GM12878 (cell line): Measurements from ENCODE around the gene NAT8. TPM values are rescaled to one million over a fixed set of nuclear protein-coding genes. Genes with fewer than 3 reads are reported as not detected.
"Not testable (repeated sequence)": the region's sequence is repeated elsewhere in the genome, so short reads cannot be mapped to it uniquely, and the experiment has no call there.

ENCODE experiments used
- ATAC-seq: fragments of 200-7000 bp; cut with Tn5 transposase; 3 replicates; pipeline ENCODE4 v1.9.1; 2020; ENCODE audit warnings: mild to moderate bottlenecking, moderate library complexity
- BruUV-seq: library from RNA; stranded (reverse); fragments of 400-500 nt; replicated peaks from 2 replicates; lab custom pipeline; 2021; lab: Mats Ljungman, UMichigan
- CTCF ChIA-PET: fragments of 300-600 bp; sonication (Branson Sonifier 250); formaldehyde crosslinking; extraction: SDS; loops from one replicate; lab custom pipeline; 2021; ENCODE audit warnings: inconsistent platforms; lab: Yijun Ruan, JAX
- POLR2A ChIA-PET: fragments of 350-600 bp; formaldehyde crosslinking; extraction: SDS; loops from one replicate; lab custom pipeline; 2021; ENCODE audit warnings: inconsistent platforms; lab: Charles Lee
- RAD21 ChIA-PET: fragments of 300-600 bp; sonication (Branson Sonifier 250); formaldehyde crosslinking; loops from one replicate; lab custom pipeline; 2023; ENCODE audit warnings: antibody characterized with exemption; ENCODE audit not compliant: unreplicated experiment; lab: Charles Lee
- SMC1A ChIA-PET: fragments of 300-600 bp; sonication (Branson Sonifier 250); formaldehyde crosslinking; loops from one replicate; lab custom pipeline; 2023; ENCODE audit not compliant: unreplicated experiment, uncharacterized antibody; lab: Charles Lee
- DNase-seq: peaks from one replicate; pipeline ENCODE4 v3.0.0-alpha.2; 2011; ENCODE audit warnings: low read depth, low spot score
- FAIRE-seq: peaks from 3 replicates; lab custom pipeline; 2011; peaks lifted over from hg19 to GRCh38; lab: Jason Lieb, UNC
- H2AFZ ChIP-seq: 2 replicates; pipeline ENCODE4 v1.6.0; 2011; ENCODE audit warnings: low read depth, low read length, control low read depth; ENCODE audit not compliant: control insufficient read depth
- H3K27ac ChIP-seq: 2 replicates; pipeline ENCODE4 v1.5.1; 2011; ENCODE audit warnings: control low read depth; ENCODE audit not compliant: control insufficient read depth, insufficient read depth
- H3K27me3 ChIP-seq, 2 experiments: replicated peaks in 1 of 2; 2 replicates each; pipeline versions ENCODE4 v1.6.0 to v1.6.1; 2011; ENCODE audit warnings: low read length in 1 of 2; ENCODE audit not compliant: control insufficient read depth in 2 of 2, insufficient read depth in 2 of 2
- H3K36me3 ChIP-seq, 2 experiments: 2 replicates each; pipeline ENCODE4 v1.5.1; 2011; ENCODE audit warnings: low read length in 1 of 2; ENCODE audit not compliant: control insufficient read depth in 2 of 2, insufficient read depth in 2 of 2
- H3K4me1 ChIP-seq: 2 replicates; pipeline ENCODE4 v1.6.1; 2011; ENCODE audit warnings: mild to moderate bottlenecking, low read length, moderate library complexity, mixed read lengths; ENCODE audit not compliant: control insufficient read depth, insufficient read depth
- H3K4me2 ChIP-seq: 2 replicates; pipeline ENCODE4 v1.6.0; 2011; ENCODE audit warnings: control low read depth; ENCODE audit not compliant: control insufficient read depth, insufficient read depth
- H3K4me3 ChIP-seq: fragments of 200-600 bp; sonication (generic); 2 replicates; pipeline ENCODE4 v1.5.1; 2016
- H3K79me2 ChIP-seq: 2 replicates; pipeline ENCODE4 v1.6.0; 2011; ENCODE audit warnings: low read length; ENCODE audit not compliant: control insufficient read depth, insufficient read depth
- H3K9ac ChIP-seq: 2 replicates; pipeline ENCODE4 v1.8.0; 2011; ENCODE audit warnings: low read length, control low read depth, mixed read lengths; ENCODE audit not compliant: control insufficient read depth, insufficient read depth
- H3K9me3 ChIP-seq: replicated peaks from 3 replicates; pipeline ENCODE4 v1.5.1; 2011; ENCODE audit warnings: mild to moderate bottlenecking, low read length; ENCODE audit not compliant: control insufficient read depth, insufficient read depth
- H4K20me1 ChIP-seq: 2 replicates; pipeline ENCODE4 v1.6.0; 2011; ENCODE audit not compliant: control insufficient read depth, insufficient read depth
- RAD21 ChIP-seq: IDR thresholded peaks from 2 replicates; pipeline ENCODE4 v1.6.1; 2011; ENCODE audit warnings: mild to moderate bottlenecking, low read depth, low read length, moderate library complexity; ENCODE audit not compliant: insufficient read depth
- SMC3 ChIP-seq: IDR thresholded peaks from 2 replicates; pipeline ENCODE4 v1.6.1; 2011; ENCODE audit warnings: low read length, improper control_type of control experiment, borderline replicate concordance
- WGBS: methylation state at CpG from one replicate; pipeline ENCODE4 v1.1.6; 2016; ENCODE audit warnings: low lambda C conversion rate; ENCODE audit not compliant: insufficient replicate concordance, insufficient coverage; ENCODE audit errors: missing lambda C conversion rate; 5-methylcytosine and 5-hydroxymethylcytosine counted together
- in situ Hi-C: fragments of 300-500 bp; cut with MboI; formaldehyde crosslinking; loops from 9 replicates; pipeline ENCODE4 v1.14.3; 2018; ENCODE audit warnings: mixed read lengths
- intact Hi-C: fragments of 100-400 bp; cut with micrococcal nuclease; formaldehyde crosslinking; loops from one replicate; pipeline ENCODE4 v1.14.2; 2022; ENCODE audit not compliant: unreplicated experiment
- polyA plus RNA-seq, 11 experiments: library from polyadenylated mRNA; depleted of rRNA in 4 of 11; unstranded in 6 of 11; stranded (reverse) in 5 of 11; fragments of >200 nt; fragmentation: Nextera tagmentation in 4 of 11; fragmentation: Illumina TruSeq in 1 of 11; extraction: Ambion mirVana in 4 of 11; extraction: Trizol in 1 of 11; gene quantifications; 1 replicate in 1 of 11; 2 replicates in 10 of 11; pipeline versions ENCODE4 v1.2.1 to v1.2.3, GENCODE V29; 2011 to 2016; ENCODE audit warnings: inconsistent platforms in 2 of 11, missing spikeins in 2 of 11, low read depth in 1 of 11
- total RNA-seq, 4 experiments: library from RNA; depleted of rRNA in 3 of 4; stranded (reverse); fragments of >200 nt in 3 of 4; fragmentation: Illumina TruSeq in 1 of 4; extraction: Trizol in 1 of 4; gene quantifications; 2 replicates each; pipeline versions ENCODE4 v1.2.1 to v1.2.3, GENCODE V29; 2013 to 2021
- TF ChIP-seq, protein P1 (sequence below), 3 experiments: IDR thresholded peaks in 2 of 3; conservative IDR thresholded peaks in 1 of 3; 2 replicates each; pipeline ENCODE4 v1.5.1; 2011; ENCODE audit warnings: low read depth in 3 of 3, low read length in 3 of 3, mild to moderate bottlenecking in 3 of 3, control low read depth in 2 of 3, moderate library complexity in 2 of 3, inconsistent platforms in 1 of 3, mixed read lengths in 1 of 3; ENCODE audit not compliant: control insufficient read depth in 2 of 3, insufficient read depth in 1 of 3; ENCODE audit errors: extremely low read depth in 1 of 3

Gene NAT8
- total and polyA plus RNA-seq, 10 of the 15 experiments (the other 5 are each of a cell fraction or from before 2014, with no cell fraction given) = not detected

DNA sequence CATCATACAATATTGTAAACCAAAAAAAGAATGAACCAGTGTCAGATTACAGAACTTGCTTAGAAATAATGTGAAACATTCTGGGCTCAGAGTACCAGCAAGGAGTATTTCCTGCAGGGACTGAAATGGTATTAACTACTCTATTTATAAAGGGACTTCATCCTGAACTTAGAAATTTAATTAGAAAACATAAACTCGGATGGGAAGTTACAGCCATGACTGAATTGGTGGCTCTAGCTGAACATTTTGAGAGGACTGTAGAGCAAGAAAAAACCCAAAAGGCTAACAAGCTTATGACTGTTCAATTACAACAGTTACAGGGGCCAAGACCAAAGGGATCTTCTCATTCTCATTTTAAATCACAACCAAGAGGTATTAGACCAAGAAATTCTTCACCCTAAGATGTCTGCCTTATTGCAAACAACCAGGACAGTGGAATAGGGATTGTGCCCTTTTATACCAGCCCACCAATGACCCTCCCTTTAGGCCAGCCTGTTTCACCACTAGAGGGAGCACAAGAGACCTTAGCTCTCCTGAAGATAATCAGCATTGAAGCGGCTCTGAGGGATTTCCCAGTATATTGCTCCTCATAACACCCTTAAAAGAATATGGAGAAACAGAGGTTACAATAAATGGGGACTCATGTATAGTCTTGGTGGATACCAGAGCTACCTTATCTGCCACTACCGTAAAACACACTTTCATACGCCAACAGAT, 48.3 kb upstream of the NAT8 start:
- in situ Hi-C loops, H4K20me1 ChIP-seq, H2AFZ ChIP-seq, BruUV-seq, DNase-seq, H3K27me3 ChIP-seq, H3K4me2 ChIP-seq, H3K27ac ChIP-seq, POLR2A ChIA-PET, H3K9me3 ChIP-seq, H3K79me2 ChIP-seq, intact Hi-C loops, H3K4me3 ChIP-seq, H3K9ac ChIP-seq, RAD21 ChIA-PET, H3K36me3 ChIP-seq, H3K4me1 ChIP-seq: not testable (repeated sequence)
- TF ChIP-seq SMC3 (peak; percentile 32; the same call in 1 of the 2 replicates), RAD21 (peak; percentile 29)
- TF ChIP-seq, protein P1, sequence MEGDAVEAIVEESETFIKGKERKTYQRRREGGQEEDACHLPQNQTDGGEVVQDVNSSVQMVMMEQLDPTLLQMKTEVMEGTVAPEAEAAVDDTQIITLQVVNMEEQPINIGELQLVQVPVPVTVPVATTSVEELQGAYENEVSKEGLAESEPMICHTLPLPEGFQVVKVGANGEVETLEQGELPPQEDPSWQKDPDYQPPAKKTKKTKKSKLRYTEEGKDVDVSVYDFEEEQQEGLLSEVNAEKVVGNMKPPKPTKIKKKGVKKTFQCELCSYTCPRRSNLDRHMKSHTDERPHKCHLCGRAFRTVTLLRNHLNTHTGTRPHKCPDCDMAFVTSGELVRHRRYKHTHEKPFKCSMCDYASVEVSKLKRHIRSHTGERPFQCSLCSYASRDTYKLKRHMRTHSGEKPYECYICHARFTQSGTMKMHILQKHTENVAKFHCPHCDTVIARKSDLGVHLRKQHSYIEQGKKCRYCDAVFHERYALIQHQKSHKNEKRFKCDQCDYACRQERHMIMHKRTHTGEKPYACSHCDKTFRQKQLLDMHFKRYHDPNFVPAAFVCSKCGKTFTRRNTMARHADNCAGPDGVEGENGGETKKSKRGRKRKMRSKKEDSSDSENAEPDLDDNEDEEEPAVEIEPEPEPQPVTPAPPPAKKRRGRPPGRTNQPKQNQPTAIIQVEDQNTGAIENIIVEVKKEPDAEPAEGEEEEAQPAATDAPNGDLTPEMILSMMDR (IDR thresholded peaks at IDR 0.05 in 2 of 3, conservative IDR thresholded peaks at IDR 0.05 in 1 of 3; ENCODE audit: control insufficient read depth in 2 of 3, extremely low read depth in 1 of 3, insufficient read depth in 1 of 3, low read depth in 3 of 3, low read length in 3 of 3) = peak; percentile 38 to 56 (median 48)
- 2% methylated on average over 4 of the region's 4 CpGs for WGBS
- ChIA-PET SMC1A (interaction anchor here (0.6 to 1.7 kb wide), 2 partner anchors 10 to 333 kb away, joined by 3 to 6 read pairs; no protein-coding TSS in a partner anchor), CTCF (interaction anchor here (0.8 to 2.2 kb wide), 11 partner anchors 10 to 387 kb away, joined by 3 to 17 read pairs (median 3); partner anchors contain the start of gene TPRKB)
- FAIRE-seq = peak; percentile 96
- ATAC-seq = peak; percentile 98

GRCh38 chr2:73688494-73688893, 46.3 kb upstream of the NAT8 start:
- CTCF ChIA-PET = interaction anchor here (0.6 to 1.7 kb wide), 2 partner anchors 9 to 134 kb away, joined by 3 to 4 read pairs; no protein-coding TSS in a partner anchor
- H3K4me3 ChIP-seq, RAD21 ChIA-PET, in situ Hi-C loops, H3K4me1 ChIP-seq, H2AFZ ChIP-seq, H3K9ac ChIP-seq, POLR2A ChIA-PET, H3K27ac ChIP-seq, H3K36me3 ChIP-seq, H3K79me2 ChIP-seq, H3K27me3 ChIP-seq, H3K4me2 ChIP-seq, H4K20me1 ChIP-seq, BruUV-seq, H3K9me3 ChIP-seq, SMC1A ChIA-PET, DNase-seq: not testable (repeated sequence)
- intact Hi-C loops = loop anchor here (10.0 kb wide), 2 partner anchors 136 to 456 kb away; partner anchors contain the start of genes BOLA3 and STAMBP
- FAIRE-seq = peak; percentile 66
- 87% methylated on average over 5 of the region's 5 CpGs for WGBS
- ATAC-seq = peak; percentile 54
